ENCODE measurements around the gene SLC2A11.

SLC2A11 gene

GRCh38 chr22:23833017-23833751, 24.5 kb upstream of the SLC2A11 start:
- no peak for TF ChIP-seq CTCF (IDR thresholded peaks at IDR 0.05; ENCODE audit: low read depth, low read length)
- no peak for DNase-seq (ENCODE audit: extremely low read depth, low read depth)

- TF ChIP-seq CTCF (IDR thresholded peaks at IDR 0.05; ENCODE audit: low read depth, low read length): no peak
- DNase-seq (ENCODE audit: extremely low read depth, low read depth): no peak
These were observed 23.8 kb upstream of the SLC2A11 start for GRCh38 chr22:23833911-23834317.

- no peak for DNase-seq (ENCODE audit: extremely low read depth, low read depth)
- TF ChIP-seq CTCF (IDR thresholded peaks at IDR 0.05; ENCODE audit: low read depth, low read length): no peak
These were observed 23.3 kb upstream of the SLC2A11 start for GRCh38 chr22:23834406-23834792.

GRCh38 chr22:23834793-23835483, 22.7 kb upstream of the SLC2A11 start:
- TF ChIP-seq CTCF (IDR thresholded peaks at IDR 0.05; ENCODE audit: low read depth, low read length): no peak
- no peak for DNase-seq (ENCODE audit: extremely low read depth, low read depth)

GRCh38 chr22:23835484-23836144, 22.1 kb upstream of the SLC2A11 start:
- DNase-seq (ENCODE audit: extremely low read depth, low read depth): no peak
- TF ChIP-seq CTCF (IDR thresholded peaks at IDR 0.05; ENCODE audit: low read depth, low read length): no peak

GRCh38 chr22:23836281-23836680, 21.4 kb upstream of the SLC2A11 start:
- TF ChIP-seq CTCF (IDR thresholded peaks at IDR 0.05; ENCODE audit: low read depth, low read length): no peak
- DNase-seq (ENCODE audit: extremely low read depth, low read depth): no peak

All from AG09319 (cell line).